Cardiac muscle cell (in vitro differentiated cells and primary cell): ENCODE results near the gene LPCAT1. TPM values are rescaled to one million over a fixed set of nuclear protein-coding genes. Genes with fewer than 3 reads are reported as not detected.

Experiments
- DNase-seq, 2 donors: peaks; one replicate each; pipeline versions ENCODE4 v3.0.0 to v3.0.0-alpha.2; 2010 to 2017; ENCODE audit warnings: low read depth in 1 of 2, low spot score in 1 of 2
- H3K27ac ChIP-seq: fragments of 200-600 bp; sonication (generic); 2 replicates; pipeline ENCODE4 v1.5.1; 2016
- H3K27me3 ChIP-seq: fragments of 200-600 bp; sonication (generic); 2 replicates; pipeline ENCODE4 v1.6.0; 2016; ENCODE audit warnings: control low read depth
- H3K36me3 ChIP-seq: fragments of 200-600 bp; sonication (generic); 2 replicates; pipeline ENCODE4 v1.5.1; 2016; ENCODE audit warnings: control low read depth
- H3K4me1 ChIP-seq: fragments of 200-600 bp; sonication (generic); 2 replicates; pipeline ENCODE4 v1.8.1; 2017; ENCODE audit warnings: low read depth, mild to moderate bottlenecking, mixed run types
- H3K4me3 ChIP-seq: fragments of 200-600 bp; sonication (generic); 2 replicates; pipeline ENCODE4 v1.5.1; 2016; ENCODE audit warnings: mild to moderate bottlenecking
- H3K9me3 ChIP-seq: fragments of 200-600 bp; sonication (generic); 2 replicates; pipeline ENCODE4 v1.5.1; 2017; ENCODE audit warnings: low read depth, mild to moderate bottlenecking, control low read depth
- CTCF ChIP-seq: IDR thresholded peaks from 2 replicates; pipeline ENCODE4 v1.5.1; 2012; ENCODE audit warnings: low read depth, mild to moderate bottlenecking, low read length
- polyA plus RNA-seq: library from polyadenylated mRNA; unstranded; fragments of >200 nt; fragmentation: Nextera tagmentation; extraction: Ambion mirVana; gene quantifications from 2 replicates; pipeline ENCODE4 v1.2.1, GENCODE V29; 2016
- total RNA-seq: library from RNA; depleted of rRNA; stranded (reverse); fragments of >200 nt; gene quantifications from 2 replicates; pipeline ENCODE4 v1.2.3, GENCODE V29; 2016

LPCAT1 gene
- total and polyA plus RNA-seq, 2 experiments from 2014 or later = 48.5 to 57.3 TPM

- DNase-seq = no peak
- Histone ChIP-seq H3K4me1 (no peaks in the 10 kb centered on the region), H3K27ac (no peak overlapping the region), H3K4me3 (no peak overlapping the region), H3K27me3 (no peaks in the 10 kb centered on the region), H3K9me3 (no peaks in the 10 kb centered on the region), H3K36me3 (no peaks in the 10 kb centered on the region)
- no peak for TF ChIP-seq CTCF
Measured at GRCh38 chr5:1412621-1413020, 111.1 kb downstream of the LPCAT1 start.

GRCh38 chr5:1412163-1412562 is 111.6 kb downstream of the LPCAT1 start:
- Histone ChIP-seq H3K27me3 (no peaks in the 10 kb centered on the region), H3K9me3 (no peaks in the 10 kb centered on the region), H3K36me3 (no peaks in the 10 kb centered on the region), H3K4me3 (no peak overlapping the region), H3K4me1 (no peaks in the 10 kb centered on the region), H3K27ac (no peak overlapping the region)
- TF ChIP-seq CTCF = no peak
- no peak for DNase-seq

Other genes with a start within 250 kb of the LPCAT1 start
- gene TERT, start 228.9 kb downstream of the LPCAT1 start, total RNA-seq = 0.30 TPM in 1 of 2 replicates, not detected in the other
- not detected in 2 replicates for gene TERT, start 228.9 kb downstream of the LPCAT1 start, polyA plus RNA-seq
- 78.4 and 109 TPM in 2 replicates for gene CLPTM1L, start 178.9 kb downstream of the LPCAT1 start, total RNA-seq
- gene CLPTM1L, start 178.9 kb downstream of the LPCAT1 start, polyA plus RNA-seq = 108 and 154 TPM in 2 replicates
- gene SLC6A3, start 78.5 kb downstream of the LPCAT1 start, total RNA-seq = 0.04 TPM in 1 of 2 replicates, not detected in the other
- not detected in 2 replicates for gene SLC6A3, start 78.5 kb downstream of the LPCAT1 start, polyA plus RNA-seq